Breast epithelium (tissue), 3 donors: Measurements from ENCODE around the gene PIGB.

Source experiments
- POLR2A ChIP-seq: fragments of 450-650 bp; IDR thresholded peaks from one replicate; pipeline ENCODE4 v1.6.1; 2016; ENCODE audit warnings: antibody characterized with exemption, mild to moderate bottlenecking, moderate library complexity
- POLR2AphosphoS5 ChIP-seq, 3 donors: sonication (generic); formaldehyde crosslinking; IDR thresholded peaks; one replicate each; pipeline ENCODE4 v1.6.1; 2017; ENCODE audit warnings: antibody characterized with exemption in 3 of 3
- TF ChIP-seq, protein P1 (sequence below), 3 donors: fragments of 450-650 bp; IDR thresholded peaks; one replicate each; pipeline ENCODE4 v1.5.1; 2016 to 2017; ENCODE audit warnings: antibody characterized with exemption in 3 of 3, mild to moderate bottlenecking in 3 of 3, moderate library complexity in 3 of 3

DNA sequence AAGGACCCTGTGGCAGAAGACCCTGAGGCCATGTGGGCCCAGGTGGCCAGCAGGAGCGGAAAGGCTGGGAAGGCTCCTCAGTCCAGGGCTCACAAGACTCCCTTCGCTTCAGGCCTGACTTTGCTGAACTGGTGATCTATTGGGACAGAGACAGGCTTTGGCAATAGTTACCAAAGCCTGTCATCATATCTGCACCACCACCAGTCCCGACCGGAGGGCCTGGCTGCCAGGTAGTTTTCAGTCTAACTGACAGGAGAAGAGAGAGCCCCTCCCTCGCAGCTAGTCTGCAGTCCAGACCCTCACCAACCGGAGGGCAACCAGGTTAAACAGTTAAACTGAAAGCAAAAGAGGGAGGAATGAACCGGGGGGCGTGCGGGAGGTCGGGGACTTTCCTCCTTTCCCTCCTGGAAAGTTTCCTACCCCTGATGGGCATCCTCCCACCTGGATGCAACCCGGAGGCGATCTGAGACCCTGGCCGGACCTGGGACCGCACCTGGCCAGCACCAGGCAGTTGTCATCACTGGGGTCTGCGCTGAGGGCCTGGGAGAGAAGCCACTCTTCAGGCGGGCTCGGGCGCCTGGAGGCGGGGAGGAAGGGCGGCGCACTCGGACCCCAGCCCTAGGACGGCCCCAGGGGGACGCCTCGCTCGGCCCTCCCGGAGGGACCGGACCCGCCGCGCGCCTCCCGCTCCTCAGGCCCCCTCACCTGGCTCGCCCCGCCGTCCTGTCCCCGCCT is 29.8 kb upstream of the PIGB start:
- peak in 2 of 3 donors; percentile 20 to 55 for TF ChIP-seq POLR2AphosphoS5 (IDR thresholded peaks at IDR 0.05)
- TF ChIP-seq, protein P1, sequence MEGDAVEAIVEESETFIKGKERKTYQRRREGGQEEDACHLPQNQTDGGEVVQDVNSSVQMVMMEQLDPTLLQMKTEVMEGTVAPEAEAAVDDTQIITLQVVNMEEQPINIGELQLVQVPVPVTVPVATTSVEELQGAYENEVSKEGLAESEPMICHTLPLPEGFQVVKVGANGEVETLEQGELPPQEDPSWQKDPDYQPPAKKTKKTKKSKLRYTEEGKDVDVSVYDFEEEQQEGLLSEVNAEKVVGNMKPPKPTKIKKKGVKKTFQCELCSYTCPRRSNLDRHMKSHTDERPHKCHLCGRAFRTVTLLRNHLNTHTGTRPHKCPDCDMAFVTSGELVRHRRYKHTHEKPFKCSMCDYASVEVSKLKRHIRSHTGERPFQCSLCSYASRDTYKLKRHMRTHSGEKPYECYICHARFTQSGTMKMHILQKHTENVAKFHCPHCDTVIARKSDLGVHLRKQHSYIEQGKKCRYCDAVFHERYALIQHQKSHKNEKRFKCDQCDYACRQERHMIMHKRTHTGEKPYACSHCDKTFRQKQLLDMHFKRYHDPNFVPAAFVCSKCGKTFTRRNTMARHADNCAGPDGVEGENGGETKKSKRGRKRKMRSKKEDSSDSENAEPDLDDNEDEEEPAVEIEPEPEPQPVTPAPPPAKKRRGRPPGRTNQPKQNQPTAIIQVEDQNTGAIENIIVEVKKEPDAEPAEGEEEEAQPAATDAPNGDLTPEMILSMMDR (IDR thresholded peaks at IDR 0.05), result no peak
- TF ChIP-seq POLR2A, result no peak
